Suprapubic skin (tissue), 4 donors: ENCODE data around the gene OS9. TPM values are rescaled to one million over a fixed set of nuclear protein-coding genes. Genes with fewer than 3 reads are reported as not detected.
"Not testable (repeated sequence)": the region's sequence is repeated elsewhere in the genome, so short reads cannot be mapped to it uniquely, and the experiment has no call there.

Experiments
- DNase-seq, 2 donors: peaks; one replicate each; pipeline ENCODE4 v3.0.0-alpha.2; 2019; ENCODE audit warnings: low spot score in 2 of 2
- H3K27ac ChIP-seq: fragments of 200-600 bp; sonication (generic); one replicate; pipeline ENCODE4 v1.5.1; 2019
- H3K27me3 ChIP-seq: fragments of 200-600 bp; sonication (generic); one replicate; pipeline ENCODE4 v1.5.1; 2019
- H3K36me3 ChIP-seq: fragments of 200-600 bp; sonication (generic); one replicate; pipeline ENCODE4 v1.5.1; 2019
- H3K4me1 ChIP-seq: fragments of 200-600 bp; sonication (generic); one replicate; pipeline ENCODE4 v1.5.1; 2019
- H3K4me3 ChIP-seq: fragments of 200-600 bp; sonication (generic); one replicate; pipeline ENCODE4 v1.5.1; 2019; ENCODE audit warnings: mild to moderate bottlenecking
- H3K9me3 ChIP-seq: fragments of 200-600 bp; sonication (generic); one replicate; pipeline ENCODE4 v1.5.1; 2019
- EP300 ChIP-seq: sonication (generic); formaldehyde crosslinking; IDR thresholded peaks from one replicate; pipeline ENCODE4 v1.6.1; 2017; ENCODE audit warnings: antibody characterized with exemption
- POLR2A ChIP-seq, 2 donors: fragments of 450-650 bp; IDR thresholded peaks; one replicate each; pipeline ENCODE4 v1.6.1; 2017; ENCODE audit warnings: antibody characterized with exemption in 2 of 2, mild to moderate bottlenecking in 2 of 2, moderate library complexity in 2 of 2
- POLR2AphosphoS5 ChIP-seq, 3 donors: sonication (generic); formaldehyde crosslinking; IDR thresholded peaks; one replicate each; pipeline ENCODE4 v1.6.1; 2017; ENCODE audit warnings: antibody characterized with exemption in 3 of 3
- WGBS: methylation state at CpG from one replicate; pipeline ENCODE4 v1.1.5; 2018; 5-methylcytosine and 5-hydroxymethylcytosine counted together
- total RNA-seq, 4 donors: library from RNA; depleted of rRNA; stranded (reverse); fragments of >200 nt; gene quantifications; one replicate each; pipeline ENCODE4 v1.1.0, GENCODE V29; 2016
- TF ChIP-seq, protein P1 (sequence below), 2 donors: fragments of 200-600 bp in 1 of 2; fragments of 450-650 bp in 1 of 2; sonication (generic) in 1 of 2; IDR thresholded peaks; one replicate each; pipeline ENCODE4 v1.5.1; 2016 to 2019; ENCODE audit warnings: antibody characterized with exemption in 2 of 2, mild to moderate bottlenecking in 1 of 2, moderate library complexity in 1 of 2

Gene OS9, protein sequence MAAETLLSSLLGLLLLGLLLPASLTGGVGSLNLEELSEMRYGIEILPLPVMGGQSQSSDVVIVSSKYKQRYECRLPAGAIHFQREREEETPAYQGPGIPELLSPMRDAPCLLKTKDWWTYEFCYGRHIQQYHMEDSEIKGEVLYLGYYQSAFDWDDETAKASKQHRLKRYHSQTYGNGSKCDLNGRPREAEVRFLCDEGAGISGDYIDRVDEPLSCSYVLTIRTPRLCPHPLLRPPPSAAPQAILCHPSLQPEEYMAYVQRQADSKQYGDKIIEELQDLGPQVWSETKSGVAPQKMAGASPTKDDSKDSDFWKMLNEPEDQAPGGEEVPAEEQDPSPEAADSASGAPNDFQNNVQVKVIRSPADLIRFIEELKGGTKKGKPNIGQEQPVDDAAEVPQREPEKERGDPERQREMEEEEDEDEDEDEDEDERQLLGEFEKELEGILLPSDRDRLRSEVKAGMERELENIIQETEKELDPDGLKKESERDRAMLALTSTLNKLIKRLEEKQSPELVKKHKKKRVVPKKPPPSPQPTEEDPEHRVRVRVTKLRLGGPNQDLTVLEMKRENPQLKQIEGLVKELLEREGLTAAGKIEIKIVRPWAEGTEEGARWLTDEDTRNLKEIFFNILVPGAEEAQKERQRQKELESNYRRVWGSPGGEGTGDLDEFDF
- 100 to 1,000 TPM; 165 to 282 (median 236) TPM for total RNA-seq

DNA sequence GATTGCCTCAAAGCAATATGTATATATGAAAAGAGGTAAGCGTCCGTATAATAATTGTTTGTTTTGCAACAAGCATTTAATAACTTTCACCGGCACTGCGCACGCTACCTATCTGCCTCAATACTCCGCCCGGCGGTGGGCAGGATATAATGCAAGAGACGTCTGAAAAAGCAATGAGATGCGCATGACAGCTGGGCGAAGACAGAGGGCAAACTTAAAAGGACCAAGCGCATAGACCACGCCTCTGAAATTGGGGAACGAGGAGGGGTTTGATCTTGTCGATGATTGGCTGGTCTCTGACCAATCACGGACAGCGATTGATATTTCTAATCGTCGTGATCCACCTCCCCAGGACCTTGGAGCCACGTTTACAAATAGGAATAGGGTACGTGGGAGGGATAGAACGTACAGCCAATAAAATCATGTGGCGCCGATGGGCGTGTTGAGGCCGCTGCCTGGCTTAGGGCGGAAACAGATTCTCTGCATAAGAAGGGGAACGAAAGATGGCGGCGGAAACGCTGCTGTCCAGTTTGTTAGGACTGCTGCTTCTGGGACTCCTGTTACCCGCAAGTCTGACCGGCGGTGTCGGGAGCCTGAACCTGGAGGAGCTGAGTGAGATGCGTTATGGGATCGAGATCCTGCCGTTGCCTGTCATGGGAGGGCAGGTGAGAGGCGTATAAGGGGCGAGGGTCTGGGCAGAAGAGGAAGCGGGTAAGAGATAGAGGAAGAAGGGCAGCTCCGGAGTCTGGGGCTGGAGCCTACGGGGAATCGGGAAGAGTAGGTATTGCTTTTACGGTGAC, at the start of gene OS9:
OS9 (plus strand) TSS at position 474 of the 800 bp plus-strand sequence; CDS start at position 504, 30 bp downstream.
- Histone ChIP-seq H3K27ac (peak within 1 kb of the TSS; percentile 78), H3K27me3 (peaks cover 4% of the 10 kb centered on the region), H3K4me1 (peaks cover 13% of the 10 kb centered on the region), H3K4me3 (peak within 1 kb of the TSS; percentile 86), H3K36me3 (peaks cover 29% of the 10 kb centered on the region), H3K9me3 (no peaks in the 10 kb centered on the region)
- WGBS: 0% methylated on average over 45 of the region's 45 CpGs
- peak; percentile 98 to 99 for DNase-seq
- TF ChIP-seq, protein P1, sequence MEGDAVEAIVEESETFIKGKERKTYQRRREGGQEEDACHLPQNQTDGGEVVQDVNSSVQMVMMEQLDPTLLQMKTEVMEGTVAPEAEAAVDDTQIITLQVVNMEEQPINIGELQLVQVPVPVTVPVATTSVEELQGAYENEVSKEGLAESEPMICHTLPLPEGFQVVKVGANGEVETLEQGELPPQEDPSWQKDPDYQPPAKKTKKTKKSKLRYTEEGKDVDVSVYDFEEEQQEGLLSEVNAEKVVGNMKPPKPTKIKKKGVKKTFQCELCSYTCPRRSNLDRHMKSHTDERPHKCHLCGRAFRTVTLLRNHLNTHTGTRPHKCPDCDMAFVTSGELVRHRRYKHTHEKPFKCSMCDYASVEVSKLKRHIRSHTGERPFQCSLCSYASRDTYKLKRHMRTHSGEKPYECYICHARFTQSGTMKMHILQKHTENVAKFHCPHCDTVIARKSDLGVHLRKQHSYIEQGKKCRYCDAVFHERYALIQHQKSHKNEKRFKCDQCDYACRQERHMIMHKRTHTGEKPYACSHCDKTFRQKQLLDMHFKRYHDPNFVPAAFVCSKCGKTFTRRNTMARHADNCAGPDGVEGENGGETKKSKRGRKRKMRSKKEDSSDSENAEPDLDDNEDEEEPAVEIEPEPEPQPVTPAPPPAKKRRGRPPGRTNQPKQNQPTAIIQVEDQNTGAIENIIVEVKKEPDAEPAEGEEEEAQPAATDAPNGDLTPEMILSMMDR (IDR thresholded peaks at IDR 0.05): peak; percentile 70 to 84
- TF ChIP-seq EP300 (no peak), POLR2A (IDR thresholded peaks at IDR 0.05) (peak in 1 of 2 donors; percentile 66), POLR2AphosphoS5 (IDR thresholded peaks at IDR 0.05) (peak in 2 of 3 donors; percentile 56 to 65)

DNA sequence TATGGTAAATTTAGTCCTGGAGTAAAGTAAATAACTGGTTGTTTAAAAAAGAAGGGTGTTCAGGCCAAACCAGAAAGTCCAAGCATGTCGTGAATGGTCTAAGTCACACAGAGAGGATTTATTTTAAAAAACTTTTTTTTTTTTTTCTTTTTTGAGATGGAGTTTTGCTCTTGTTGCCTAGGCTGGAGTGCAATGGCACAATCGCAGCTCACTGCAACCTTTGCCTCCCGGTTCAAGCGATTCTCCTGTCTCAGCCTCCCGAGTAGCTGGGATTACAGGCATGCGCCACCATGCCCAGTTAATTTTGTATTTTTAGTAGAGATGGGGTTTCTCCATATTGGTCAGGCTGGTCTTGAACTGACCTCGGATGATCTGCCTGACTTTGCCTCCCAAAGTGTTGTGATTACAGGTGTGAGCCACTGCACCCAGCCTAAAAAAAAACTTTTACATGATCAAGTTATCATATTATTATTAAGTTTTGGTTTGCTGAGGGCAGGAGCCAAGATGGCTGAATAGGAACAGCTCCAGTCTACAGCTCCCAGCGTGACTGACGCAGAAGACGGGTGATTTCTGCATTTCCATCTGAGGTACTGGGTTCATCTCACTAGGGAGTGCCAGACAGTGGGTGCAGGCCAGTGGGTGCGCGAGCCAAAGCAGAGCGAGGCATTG, 47.8 kb upstream of the OS9 start:
- not testable (repeated sequence) for H3K27ac ChIP-seq, H3K4me1 ChIP-seq, DNase-seq, H3K4me3 ChIP-seq, H3K9me3 ChIP-seq, H3K36me3 ChIP-seq
- 66% methylated on average over 7 of the region's 13 CpGs for WGBS
- peaks cover 12% of the 10 kb centered on the region for H3K27me3 ChIP-seq

DNA sequence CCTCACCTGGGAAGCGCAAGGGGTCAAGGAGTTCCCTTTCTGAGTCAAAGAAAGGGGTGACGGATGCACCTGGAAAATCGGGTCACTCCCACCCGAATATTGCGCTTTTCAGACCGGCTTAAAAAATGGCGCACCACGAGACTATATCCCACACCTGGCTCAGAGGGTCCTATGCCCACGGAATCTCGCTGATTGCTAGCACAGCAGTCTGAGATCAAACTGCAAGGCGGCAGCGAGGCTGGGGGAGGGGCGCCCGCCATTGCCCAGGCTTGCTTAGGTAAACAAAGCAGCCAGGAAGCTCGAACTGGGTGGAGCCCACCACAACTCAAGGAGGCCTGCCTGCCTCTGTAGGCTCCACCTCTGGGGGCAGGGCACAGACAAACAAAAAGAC, 47.3 kb upstream of the OS9 start:
- H3K27me3 ChIP-seq: peaks cover 12% of the 10 kb centered on the region
- H3K27ac ChIP-seq, H3K9me3 ChIP-seq, DNase-seq, H3K36me3 ChIP-seq, H3K4me1 ChIP-seq, H3K4me3 ChIP-seq: not testable (repeated sequence)
- no CpG with 5 or more reads among the region's 15 CpGs for WGBS

DNA sequence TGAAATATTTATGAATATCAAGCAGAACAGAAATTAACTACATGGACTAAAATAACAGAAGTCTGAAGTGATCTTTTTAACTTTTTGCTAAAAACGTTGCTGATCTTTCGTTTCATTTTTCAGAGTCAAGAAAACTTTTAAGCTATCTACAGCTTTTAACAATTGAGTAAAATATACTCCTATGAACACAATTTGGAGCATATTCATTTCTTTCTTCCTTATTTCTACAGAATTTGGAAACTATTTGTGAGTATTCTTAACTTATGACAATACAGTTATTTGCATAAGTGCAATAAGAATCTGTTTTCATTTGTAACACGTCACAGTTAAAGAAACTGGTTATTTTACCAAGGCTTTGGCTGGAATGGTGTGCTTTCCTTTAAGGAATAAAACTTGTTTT, 39.9 kb upstream of the OS9 start:
- TF ChIP-seq POLR2A (IDR thresholded peaks at IDR 0.05) (no peak), POLR2AphosphoS5 (IDR thresholded peaks at IDR 0.05) (no peak), EP300 (no peak)
- TF ChIP-seq, protein P1 (IDR thresholded peaks at IDR 0.05): no peak
- no peak for DNase-seq
- peaks cover 3% of the 10 kb centered on the region for H3K4me1 ChIP-seq
- H3K36me3 ChIP-seq: no peaks in the 10 kb centered on the region
- no peak overlapping the region for H3K27ac ChIP-seq
- H3K4me3 ChIP-seq: no peak overlapping the region
- H3K9me3 ChIP-seq: no peaks in the 10 kb centered on the region
- WGBS: 64% methylated on average over 3 of the region's 3 CpGs
- H3K27me3 ChIP-seq: peaks cover 3% of the 10 kb centered on the region

DNA sequence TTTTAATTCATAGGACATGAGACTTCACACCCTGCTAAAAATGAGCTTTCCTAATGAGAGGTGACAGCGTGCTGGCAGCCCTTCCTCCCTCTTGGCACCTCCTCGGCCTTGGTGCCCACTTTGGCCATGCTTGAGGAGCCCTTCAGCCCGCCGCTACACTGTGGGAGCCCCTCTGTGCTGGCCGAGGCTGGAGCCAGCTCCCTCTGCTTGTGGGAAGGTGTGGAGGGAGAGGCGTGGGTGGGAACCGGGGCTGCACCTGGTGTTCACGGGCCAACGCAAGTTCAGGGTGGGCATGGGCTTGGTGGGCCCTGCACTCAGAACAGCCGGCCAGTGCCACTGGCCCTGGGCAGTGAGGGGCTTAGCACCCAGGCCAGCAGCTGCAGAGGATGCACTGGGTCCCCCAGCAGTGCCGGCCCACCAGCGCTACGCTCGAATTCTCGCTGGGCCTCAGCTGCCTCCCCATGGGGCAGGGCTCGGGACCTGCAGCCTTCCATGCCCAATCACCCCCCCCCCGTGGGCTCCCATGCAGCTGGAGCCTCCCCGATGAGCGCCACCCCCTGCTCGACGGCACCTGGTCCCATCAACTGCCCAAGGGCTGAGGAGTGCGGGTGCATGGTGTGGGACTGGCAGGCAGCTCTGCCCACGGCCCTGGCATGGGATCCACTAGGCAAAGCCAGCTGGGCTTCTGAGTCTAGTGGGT, 38.2 kb upstream of the OS9 start:
- no peak for TF ChIP-seq POLR2A (IDR thresholded peaks at IDR 0.05)
- no peak for TF ChIP-seq EP300
- no peak for TF ChIP-seq POLR2AphosphoS5 (IDR thresholded peaks at IDR 0.05)
- TF ChIP-seq, protein P1 (IDR thresholded peaks at IDR 0.05): no peak
- 88% methylated on average over 10 of the region's 23 CpGs for WGBS
- Histone ChIP-seq H3K4me1 (peaks cover 3% of the 10 kb centered on the region), H3K4me3 (no peak overlapping the region), H3K36me3 (no peaks in the 10 kb centered on the region), H3K27ac (no peak overlapping the region), H3K9me3 (no peaks in the 10 kb centered on the region), H3K27me3 (peaks cover 3% of the 10 kb centered on the region)
- no peak for DNase-seq

DNA sequence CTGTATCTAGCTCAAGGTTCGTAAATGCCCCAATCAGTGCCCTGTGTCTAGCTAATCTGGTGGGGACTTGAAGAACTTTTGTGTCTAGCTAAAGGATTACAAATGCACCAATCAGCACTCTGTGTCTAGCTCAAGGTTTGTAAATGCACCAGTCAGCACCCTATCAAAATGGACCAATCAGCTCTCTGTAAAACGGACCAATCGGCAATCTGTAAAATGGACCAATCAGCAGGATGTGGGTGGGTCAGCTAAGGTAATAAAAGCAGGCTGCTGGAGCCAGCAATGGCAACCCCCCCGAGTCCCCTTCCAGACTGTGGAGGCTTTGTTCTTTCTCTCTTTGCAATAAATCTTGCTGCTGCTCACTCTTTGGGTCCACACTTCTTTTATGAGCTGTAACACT, 37.5 kb upstream of the OS9 start:
- H3K36me3 ChIP-seq, H3K27ac ChIP-seq, H3K4me3 ChIP-seq, DNase-seq, H3K27me3 ChIP-seq, H3K4me1 ChIP-seq, H3K9me3 ChIP-seq: not testable (repeated sequence)
- 79% methylated on average over 4 of the region's 4 CpGs for WGBS
